UCSD-AML1 (cell line): ENCODE results near the gene HAPSTR1.
"Not testable (repeated sequence)": the region's sequence is repeated elsewhere in the genome, so short reads cannot be mapped to it uniquely, and the experiment has no call there.

Experiments used
- DNase-seq: peaks from one replicate; lab custom pipeline; 2025; ENCODE audit not compliant: unreplicated experiment; lab: John Stamatoyannopoulos, UW

HAPSTR1 gene

DNA sequence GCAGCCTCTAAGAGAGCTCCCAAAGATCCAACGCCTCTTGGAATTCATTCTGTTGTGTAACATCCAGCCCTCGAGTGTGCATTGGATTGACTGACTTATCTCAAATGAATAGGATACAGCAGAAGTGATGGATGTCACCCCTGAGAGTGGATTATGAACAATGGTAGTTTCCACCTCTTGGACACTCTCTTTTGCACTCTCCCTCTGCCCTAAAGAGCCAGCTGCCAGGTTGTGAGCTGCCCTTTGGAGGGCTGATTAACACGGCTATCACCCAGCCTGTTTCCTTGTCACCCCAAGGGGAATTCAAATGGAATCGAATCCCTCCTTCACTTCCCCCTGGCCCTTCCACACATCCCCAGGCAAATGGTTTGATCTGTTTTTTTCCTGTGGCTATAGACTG, 21.2 kb upstream of the HAPSTR1 start:
- DNase-seq = no peak

DNA sequence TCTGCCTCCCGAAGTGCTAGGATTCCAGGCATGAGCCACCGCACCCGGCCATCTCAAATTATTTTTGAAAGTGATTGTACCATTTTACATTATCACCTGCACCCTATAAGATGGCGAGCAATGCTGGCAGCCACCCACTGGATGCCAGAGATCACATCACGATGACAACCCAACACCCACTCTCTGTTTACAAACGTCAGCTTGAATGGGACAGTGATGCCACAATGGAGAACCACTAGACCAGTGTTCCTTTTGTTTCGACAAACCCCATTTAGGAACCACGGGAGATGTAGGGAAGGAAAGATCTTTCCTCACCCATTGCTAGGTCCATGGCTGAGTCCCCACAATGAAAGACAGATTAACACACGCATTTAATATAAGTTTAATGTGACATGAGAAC, 20.1 kb upstream of the HAPSTR1 start:
- DNase-seq = no peak

DNA sequence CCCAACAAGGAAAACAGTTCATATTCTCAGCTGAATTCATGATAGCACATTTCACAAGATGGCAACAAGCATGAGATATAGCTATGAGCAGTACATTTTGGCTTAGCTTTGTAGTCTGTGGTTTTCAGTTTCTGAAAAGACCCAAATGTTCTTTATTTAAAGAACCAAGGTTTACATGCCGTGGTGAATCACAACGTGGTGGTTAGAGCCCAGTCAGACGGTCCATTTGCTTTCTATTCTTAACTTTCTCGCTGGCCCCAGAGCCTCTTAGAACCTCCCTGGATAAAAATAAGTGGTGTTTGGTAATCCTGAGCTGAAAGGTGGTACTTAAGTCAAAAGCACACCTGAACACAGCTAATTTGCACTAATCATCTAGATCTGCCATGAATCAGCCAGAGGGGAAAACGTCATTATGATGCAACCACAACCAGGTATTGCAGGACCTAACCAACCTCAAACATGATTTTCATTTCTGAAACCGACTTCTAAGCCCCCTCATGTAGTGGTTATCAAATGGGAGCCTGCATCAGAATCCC, 18.6 kb upstream of the HAPSTR1 start:
- DNase-seq = no peak

DNA sequence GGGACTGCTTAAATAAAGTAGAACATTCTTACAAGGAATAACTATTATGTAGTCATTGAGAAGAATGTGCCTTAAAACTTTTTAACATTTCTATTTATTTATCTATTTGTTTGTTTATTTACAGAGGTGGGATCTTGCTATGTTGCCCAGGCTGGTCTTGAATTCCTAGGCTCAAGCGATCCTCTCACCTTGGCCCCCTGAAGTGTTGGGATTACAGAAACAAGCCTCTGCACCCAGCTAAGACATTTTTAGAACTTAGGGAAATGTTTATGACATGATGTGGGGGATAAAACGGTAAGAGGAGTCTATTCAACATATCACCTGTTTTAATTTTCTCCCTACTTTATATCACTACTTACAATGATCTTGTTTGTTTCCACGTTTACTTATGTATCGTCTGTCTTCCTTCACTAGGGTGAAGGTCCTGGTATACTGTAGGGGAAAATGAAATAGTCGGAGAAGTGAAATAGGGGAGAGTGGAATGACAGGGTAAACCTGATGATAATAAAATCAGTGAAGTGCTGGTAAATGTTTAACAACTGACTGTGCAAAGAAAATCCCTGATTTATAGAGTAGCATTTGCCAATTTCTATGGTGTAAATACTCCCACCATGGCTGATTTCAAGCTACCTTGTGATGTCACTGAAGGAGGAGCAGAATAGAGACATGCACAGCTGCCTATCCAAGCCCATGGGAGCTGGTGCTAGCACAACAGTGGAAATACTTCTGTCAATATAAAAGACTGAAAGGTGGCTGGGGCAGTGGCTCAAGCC, 16.0 kb upstream of the HAPSTR1 start:
- DNase-seq = no peak

DNA sequence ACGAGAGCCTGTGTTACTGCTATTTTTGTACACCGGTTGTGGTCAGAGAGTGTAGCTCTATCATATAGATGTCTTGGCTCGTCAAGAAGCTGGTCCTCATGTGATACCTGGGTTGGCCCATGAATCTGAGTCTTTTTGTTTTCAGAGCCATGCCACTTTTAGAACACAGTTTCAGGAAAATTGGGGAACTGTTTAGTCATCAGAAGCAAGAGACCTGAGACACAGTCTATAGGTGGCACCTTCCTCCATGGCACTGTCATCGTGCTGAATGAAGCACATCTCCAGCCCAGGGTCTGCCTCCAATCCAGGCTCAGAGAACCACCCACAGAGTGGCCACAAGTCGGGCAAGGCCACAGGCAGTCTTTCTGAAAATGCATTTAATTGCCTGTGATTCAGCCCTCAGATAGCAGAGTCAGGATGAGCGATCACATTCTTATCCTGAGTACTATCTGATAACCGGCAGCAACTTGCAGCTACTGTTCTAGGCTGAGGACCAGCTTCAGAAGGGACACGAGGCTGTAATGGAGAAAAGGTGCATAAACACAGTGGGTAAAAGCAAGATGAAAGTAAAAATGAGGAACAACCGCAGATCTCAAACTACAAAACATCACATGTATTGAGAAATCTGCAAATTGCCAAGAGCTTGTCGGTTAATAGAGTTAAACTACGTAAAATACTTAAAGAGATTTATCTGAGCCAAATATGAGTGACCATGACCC, 14.2 kb upstream of the HAPSTR1 start:
- peak; percentile 23 for DNase-seq

GRCh38 chr16:9078467-9079429, 12.7 kb upstream of the HAPSTR1 start:
- DNase-seq = peak; percentile 41

GRCh38 chr16:9079430-9079812, 12.0 kb upstream of the HAPSTR1 start:
- no peak for DNase-seq

- no peak for DNase-seq
Observed at GRCh38 chr16:9081158-9081557, 10.3 kb upstream of the HAPSTR1 start.

DNA sequence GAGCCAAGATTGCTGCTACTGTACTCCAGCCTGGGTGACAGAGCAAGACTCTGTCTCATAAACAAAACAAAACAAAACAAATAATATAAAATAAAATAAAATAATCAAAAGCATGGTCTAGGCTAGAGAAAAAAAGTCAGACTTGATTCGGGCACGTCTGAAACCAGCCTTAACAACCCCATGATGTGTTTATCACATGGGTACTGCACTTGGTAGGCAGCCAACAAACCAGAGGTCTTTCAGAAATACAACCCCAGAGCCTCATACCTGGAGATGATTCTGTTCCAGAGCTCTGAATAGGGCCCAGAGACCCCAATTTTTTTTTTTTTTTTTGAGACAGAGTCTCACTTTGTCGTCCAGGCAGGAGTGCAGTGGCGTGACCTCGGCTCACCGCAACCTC, 9.6 kb upstream of the HAPSTR1 start:
- DNase-seq = no peak

GRCh38 chr16:9082422-9082821, 9.0 kb upstream of the HAPSTR1 start:
- DNase-seq = no peak

- not testable (repeated sequence) for DNase-seq
Observed at GRCh38 chr16:9087733-9088132, 3.7 kb upstream of the HAPSTR1 start.

DNA sequence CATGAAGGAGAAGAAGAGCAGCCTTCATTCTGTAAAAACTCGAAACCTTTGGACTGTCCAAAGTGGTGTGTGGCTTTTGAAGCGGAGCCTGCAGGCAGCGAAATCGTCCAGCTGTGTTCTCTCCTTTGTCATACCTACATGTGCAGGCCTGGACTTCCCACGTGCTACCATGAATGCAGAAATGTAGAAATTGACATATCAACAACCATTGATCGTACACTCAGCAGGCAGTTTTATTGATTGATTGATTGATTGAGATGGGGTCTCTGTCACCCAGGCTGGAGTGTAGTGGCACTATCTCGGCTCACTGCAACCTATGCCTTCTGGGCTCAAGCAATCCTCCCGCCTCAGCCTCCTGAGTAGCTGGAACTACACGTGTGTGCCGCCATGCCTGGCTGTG, 2.6 kb upstream of the HAPSTR1 start:
- DNase-seq = no peak

GRCh38 chr16:9089660-9090059, 1.8 kb upstream of the HAPSTR1 start:
- no peak for DNase-seq

GRCh38 chr16:9090101-9090959, 1.1 kb upstream of the HAPSTR1 start:
- no peak for DNase-seq

GRCh38 chr16:9091867-9092281, 430 bp downstream of the HAPSTR1 start:
- peak; percentile 55 for DNase-seq

GRCh38 chr16:9092282-9092977, 986 bp downstream of the HAPSTR1 start:
- DNase-seq = peak; percentile 42

GRCh38 chr16:9092978-9093344, 1.5 kb downstream of the HAPSTR1 start:
- DNase-seq = no peak

DNA sequence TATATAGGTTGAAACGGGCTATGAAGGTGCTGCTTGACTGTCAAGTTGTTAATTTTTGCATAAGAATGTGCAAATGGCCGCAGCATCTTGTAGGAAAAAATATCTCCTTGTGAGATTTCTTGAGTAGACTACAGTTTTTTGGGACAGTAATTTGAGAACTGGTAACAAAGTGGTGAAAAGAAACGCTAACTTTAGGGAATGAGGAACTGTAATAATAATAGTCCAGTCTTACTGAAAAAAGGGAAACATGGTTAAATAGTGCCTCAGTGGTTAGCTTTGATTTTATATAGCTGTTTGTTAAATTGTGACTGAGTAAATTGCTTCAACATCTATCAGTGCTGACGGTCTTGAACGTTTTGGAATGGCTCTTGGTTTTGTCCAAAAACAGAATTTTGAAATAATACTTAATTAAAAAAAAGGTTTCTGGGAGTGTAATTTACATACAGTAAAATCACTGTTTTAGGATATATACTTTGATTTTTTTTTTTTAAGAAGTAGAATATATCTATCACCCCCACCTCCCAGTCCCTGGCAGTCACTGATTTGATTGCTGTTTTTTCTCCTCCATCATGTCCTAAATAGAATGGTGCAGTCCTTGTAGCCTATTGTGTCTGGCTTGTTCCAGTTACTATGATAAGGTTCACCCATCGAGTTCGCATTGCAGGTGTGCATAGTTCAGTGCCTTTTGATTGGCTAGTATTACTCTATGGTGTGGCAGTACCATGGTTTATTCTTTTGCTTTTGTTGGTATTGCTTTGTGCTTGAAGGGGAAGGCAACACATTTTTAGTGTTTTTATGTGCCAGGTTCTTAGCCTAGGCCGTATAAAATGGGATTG, 2.8 kb downstream of the HAPSTR1 start:
- DNase-seq = no peak

DNA sequence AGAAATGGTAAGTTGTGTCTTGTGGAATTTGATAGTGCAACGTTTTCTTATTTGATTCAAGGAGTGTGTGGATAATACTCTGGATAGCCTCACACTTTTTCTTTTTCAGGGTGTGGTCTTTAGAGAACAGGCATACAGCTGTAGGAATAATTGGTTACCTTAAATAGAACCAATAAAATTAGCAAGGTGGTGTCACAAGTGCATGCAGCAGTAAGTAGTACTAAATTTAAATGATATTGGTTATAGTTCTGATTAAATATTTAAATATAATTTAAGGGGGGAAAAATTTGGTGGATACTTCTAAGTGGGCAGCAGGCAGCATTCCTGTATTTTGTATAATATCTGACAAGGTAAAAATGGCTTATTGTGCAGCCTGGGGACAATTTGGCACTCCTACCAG, 3.7 kb downstream of the HAPSTR1 start:
- no peak for DNase-seq
